ENCODE results near the gene E2F2.

DNA sequence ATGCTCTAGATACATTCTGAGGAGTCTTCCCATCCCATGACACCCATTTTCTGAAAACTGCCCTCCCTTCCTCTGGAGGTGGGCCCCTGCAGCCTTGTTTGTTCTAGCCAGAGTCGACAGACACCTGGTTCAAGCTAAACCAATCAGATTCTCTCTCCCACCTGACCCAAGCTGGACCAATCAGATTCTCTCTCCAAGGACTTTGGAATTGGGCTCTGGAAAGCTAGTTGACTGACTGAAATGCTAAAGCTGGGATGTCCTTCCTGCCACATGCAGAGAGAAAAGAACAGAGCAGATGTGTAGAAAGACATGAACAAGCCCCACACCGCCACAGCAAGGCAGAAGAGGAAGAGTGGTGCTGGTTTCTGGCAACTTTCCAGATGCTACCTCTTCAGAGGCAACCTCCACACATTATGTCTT, 71.7 kb downstream of the E2F2 start:
- TF ChIP-seq, protein P1, sequence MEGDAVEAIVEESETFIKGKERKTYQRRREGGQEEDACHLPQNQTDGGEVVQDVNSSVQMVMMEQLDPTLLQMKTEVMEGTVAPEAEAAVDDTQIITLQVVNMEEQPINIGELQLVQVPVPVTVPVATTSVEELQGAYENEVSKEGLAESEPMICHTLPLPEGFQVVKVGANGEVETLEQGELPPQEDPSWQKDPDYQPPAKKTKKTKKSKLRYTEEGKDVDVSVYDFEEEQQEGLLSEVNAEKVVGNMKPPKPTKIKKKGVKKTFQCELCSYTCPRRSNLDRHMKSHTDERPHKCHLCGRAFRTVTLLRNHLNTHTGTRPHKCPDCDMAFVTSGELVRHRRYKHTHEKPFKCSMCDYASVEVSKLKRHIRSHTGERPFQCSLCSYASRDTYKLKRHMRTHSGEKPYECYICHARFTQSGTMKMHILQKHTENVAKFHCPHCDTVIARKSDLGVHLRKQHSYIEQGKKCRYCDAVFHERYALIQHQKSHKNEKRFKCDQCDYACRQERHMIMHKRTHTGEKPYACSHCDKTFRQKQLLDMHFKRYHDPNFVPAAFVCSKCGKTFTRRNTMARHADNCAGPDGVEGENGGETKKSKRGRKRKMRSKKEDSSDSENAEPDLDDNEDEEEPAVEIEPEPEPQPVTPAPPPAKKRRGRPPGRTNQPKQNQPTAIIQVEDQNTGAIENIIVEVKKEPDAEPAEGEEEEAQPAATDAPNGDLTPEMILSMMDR (IDR thresholded peaks at IDR 0.05): no peak
- no peak for TF ChIP-seq POLR2A (IDR thresholded peaks at IDR 0.05)
